ENCODE results near the gene PALLD. TPM values are rescaled to one million over a fixed set of nuclear protein-coding genes. Genes with fewer than 3 reads are reported as not detected.

Gene PALLD
- polyA plus RNA-seq, 3 donors, result 6.1 to 11.8 (median 9.9) TPM

DNA sequence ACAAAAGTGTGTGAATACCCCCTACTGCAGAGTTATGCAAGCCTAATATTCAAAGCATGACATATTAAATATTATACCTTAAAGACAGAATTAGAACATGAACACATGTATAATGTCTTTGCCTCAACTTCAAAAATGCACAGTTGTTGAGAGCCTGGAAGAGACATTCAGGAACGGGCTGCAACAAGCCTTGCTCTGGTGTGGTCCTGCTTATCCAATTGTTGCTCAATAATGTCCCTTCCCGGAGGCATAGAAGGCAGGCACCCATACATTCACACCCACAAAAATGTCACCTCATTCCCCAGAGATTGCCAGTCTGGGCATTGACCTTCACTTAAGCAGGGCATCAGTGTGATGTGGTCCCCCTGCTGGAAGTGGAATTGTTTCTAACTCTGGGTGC lies 274.4 kb downstream of the PALLD start:
- 92% methylated on average over 2 of the region's 2 CpGs for WGBS (ENCODE audit: insufficient coverage)
- Histone ChIP-seq H4K20me1 (ENCODE audit: insufficient read depth, low read length) (no peaks in the 10 kb centered on the region), H3K9ac (ENCODE audit: insufficient read depth, low read length, poor library complexity, severe bottlenecking) (no peak overlapping the region), H3K27me3 (ENCODE audit: control insufficient read depth in 2 of 2, insufficient read depth in 2 of 2, low read length in 2 of 2) (no peaks in the 10 kb centered on the region), H3K4me3 (replicated peaks in 1 of 3; ENCODE audit: low read depth in 2 of 3, low read length in 3 of 3) (no peak overlapping the region), H3K27ac (ENCODE audit: low read depth in 1 of 2, low read length in 2 of 2) (no peak overlapping the region), H2AFZ (ENCODE audit: insufficient read depth, low read depth, low read length, poor library complexity, severe bottlenecking) (no peak overlapping the region), H3K4me1 (ENCODE audit: control insufficient read depth in 1 of 2, insufficient read depth in 2 of 2, low read length in 2 of 2) (no peaks in the 10 kb centered on the region), H3K9me3 (replicated peaks in 1 of 2; ENCODE audit: control insufficient read depth in 1 of 2, insufficient read depth in 1 of 2, low read length in 2 of 2) (peaks cover 0 to 8% of the 10 kb centered on the region in 2 donors), H3K4me2 (replicated peaks; ENCODE audit: extremely low read depth, low read length, poor library complexity, severe bottlenecking) (no peak overlapping the region), H3K36me3 (replicated peaks in 1 of 2; ENCODE audit: control insufficient read depth in 1 of 2, insufficient read depth in 2 of 2, low read length in 2 of 2) (no peaks in the 10 kb centered on the region), H3K79me2 (ENCODE audit: insufficient read depth, low read length) (no peaks in the 10 kb centered on the region)
- peaks cover 2 to 10% (median 8%) of the 10 kb centered on the region in 7 donors for H3K9me3 Mint-ChIP-seq
- H3K4me3 Mint-ChIP-seq, result no peak overlapping the region
- H3K36me3 Mint-ChIP-seq, result no peaks in the 10 kb centered on the region
- intact Hi-C loops (cut with micrococcal nuclease), result no loop called here
- H3K27ac Mint-ChIP-seq, result no peak overlapping the region
- TF ChIP-seq, protein P1, sequence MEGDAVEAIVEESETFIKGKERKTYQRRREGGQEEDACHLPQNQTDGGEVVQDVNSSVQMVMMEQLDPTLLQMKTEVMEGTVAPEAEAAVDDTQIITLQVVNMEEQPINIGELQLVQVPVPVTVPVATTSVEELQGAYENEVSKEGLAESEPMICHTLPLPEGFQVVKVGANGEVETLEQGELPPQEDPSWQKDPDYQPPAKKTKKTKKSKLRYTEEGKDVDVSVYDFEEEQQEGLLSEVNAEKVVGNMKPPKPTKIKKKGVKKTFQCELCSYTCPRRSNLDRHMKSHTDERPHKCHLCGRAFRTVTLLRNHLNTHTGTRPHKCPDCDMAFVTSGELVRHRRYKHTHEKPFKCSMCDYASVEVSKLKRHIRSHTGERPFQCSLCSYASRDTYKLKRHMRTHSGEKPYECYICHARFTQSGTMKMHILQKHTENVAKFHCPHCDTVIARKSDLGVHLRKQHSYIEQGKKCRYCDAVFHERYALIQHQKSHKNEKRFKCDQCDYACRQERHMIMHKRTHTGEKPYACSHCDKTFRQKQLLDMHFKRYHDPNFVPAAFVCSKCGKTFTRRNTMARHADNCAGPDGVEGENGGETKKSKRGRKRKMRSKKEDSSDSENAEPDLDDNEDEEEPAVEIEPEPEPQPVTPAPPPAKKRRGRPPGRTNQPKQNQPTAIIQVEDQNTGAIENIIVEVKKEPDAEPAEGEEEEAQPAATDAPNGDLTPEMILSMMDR (IDR thresholded peaks at IDR 0.05), result no peak
- no peaks in the 10 kb centered on the region for H3K4me1 Mint-ChIP-seq
- H3K27me3 Mint-ChIP-seq (ENCODE audit: low read depth in 3 of 3), result peaks cover 0 to 8% (median 3%) of the 10 kb centered on the region in 3 donors
- no peak for DNase-seq

DNA sequence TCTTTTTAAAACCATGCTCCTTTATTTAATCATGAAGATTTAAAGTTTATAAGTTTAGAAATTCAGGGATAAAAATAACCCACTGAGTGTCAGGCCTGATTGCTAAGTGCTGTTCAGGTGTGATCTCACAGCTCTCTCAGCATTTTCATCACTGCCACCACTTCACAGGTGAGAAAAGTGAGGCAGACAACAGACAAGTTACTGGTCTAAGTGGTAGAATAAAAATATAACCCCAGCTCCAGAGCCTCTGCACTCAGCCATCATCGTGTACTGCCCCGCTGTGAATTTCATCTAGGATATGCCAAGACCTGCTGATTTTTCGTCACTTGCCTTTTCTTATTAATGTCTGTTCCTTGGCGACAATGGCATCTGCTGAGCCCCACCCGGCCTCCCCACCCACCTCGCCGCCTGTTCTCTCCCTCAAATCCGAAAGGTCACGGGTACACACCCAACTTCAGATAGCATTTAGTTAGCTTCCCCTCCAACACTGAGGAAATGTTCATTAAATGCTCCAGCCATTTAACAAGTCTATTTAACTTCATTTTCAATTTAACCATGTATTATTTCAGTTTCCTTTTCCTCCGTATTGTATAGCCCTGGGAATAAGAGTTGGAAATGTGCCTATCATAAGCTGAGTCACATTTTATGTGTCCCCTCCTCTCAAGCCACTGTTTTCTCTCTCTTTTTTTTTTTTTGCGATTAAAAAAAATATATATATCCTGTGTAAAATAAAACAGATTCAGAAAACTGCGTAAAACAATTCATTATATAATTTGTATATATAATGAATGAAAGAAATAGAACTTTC lies 276.7 kb downstream of the PALLD start:
- no peaks in the 10 kb centered on the region for H3K27me3 ChIP-seq (ENCODE audit: control insufficient read depth in 2 of 2, insufficient read depth in 2 of 2, low read length in 2 of 2)
- H3K9me3 Mint-ChIP-seq, result peaks cover 5 to 19% (median 18%) of the 10 kb centered on the region in 7 donors
- no peak overlapping the region for H3K4me3 ChIP-seq (replicated peaks in 1 of 3; ENCODE audit: low read depth in 2 of 3, low read length in 3 of 3)
- peaks cover 3% of the 10 kb centered on the region for H3K4me1 Mint-ChIP-seq
- H3K4me3 Mint-ChIP-seq, result no peak overlapping the region
- H4K20me1 ChIP-seq (ENCODE audit: insufficient read depth, low read length), result no peaks in the 10 kb centered on the region
- H3K4me2 ChIP-seq (replicated peaks; ENCODE audit: extremely low read depth, low read length, poor library complexity, severe bottlenecking), result no peak overlapping the region
- no peaks in the 10 kb centered on the region for H3K36me3 Mint-ChIP-seq
- WGBS (ENCODE audit: insufficient coverage), result 100% methylated on average over 9 of the region's 12 CpGs
- no peaks in the 10 kb centered on the region for H3K36me3 ChIP-seq (replicated peaks in 1 of 2; ENCODE audit: control insufficient read depth in 1 of 2, insufficient read depth in 2 of 2, low read length in 2 of 2)
- H3K27ac Mint-ChIP-seq, result no peak overlapping the region
- H3K27me3 Mint-ChIP-seq (ENCODE audit: low read depth in 3 of 3), result peaks cover 0 to 8% (median 3%) of the 10 kb centered on the region in 3 donors
- intact Hi-C loops (cut with micrococcal nuclease), result no loop called here
- no peak overlapping the region for H3K27ac ChIP-seq (ENCODE audit: low read depth in 1 of 2, low read length in 2 of 2)
- peaks cover 0 to 16% of the 10 kb centered on the region in 2 donors for H3K9me3 ChIP-seq (replicated peaks in 1 of 2; ENCODE audit: control insufficient read depth in 1 of 2, insufficient read depth in 1 of 2, low read length in 2 of 2)
- H3K79me2 ChIP-seq (ENCODE audit: insufficient read depth, low read length), result no peaks in the 10 kb centered on the region
- no peaks in the 10 kb centered on the region for H3K4me1 ChIP-seq (ENCODE audit: control insufficient read depth in 1 of 2, insufficient read depth in 2 of 2, low read length in 2 of 2)
- TF ChIP-seq, protein P1 (IDR thresholded peaks at IDR 0.05), result no peak
- DNase-seq, result no peak
- H3K9ac ChIP-seq (ENCODE audit: insufficient read depth, low read length, poor library complexity, severe bottlenecking), result no peak overlapping the region
- no peak overlapping the region for H2AFZ ChIP-seq (ENCODE audit: insufficient read depth, low read depth, low read length, poor library complexity, severe bottlenecking)

All from CD14-positive monocyte (primary cell).